OCI-LY1 (cell line): ENCODE data around the gene PTPRS.

ENCODE experiments used
- H2AFZ ChIP-seq: fragments of 200-600 bp; sonication (generic), shearing (Covaris generic); 2 replicates; pipeline ENCODE4 v1.6.0; 2014; ENCODE audit warnings: antibody characterized with exemption, mild to moderate bottlenecking, low read length
- H3F3A ChIP-seq: fragments of 200-600 bp; sonication (generic), shearing (Covaris generic); 2 replicates; pipeline ENCODE4 v1.6.0; 2014; ENCODE audit warnings: mild to moderate bottlenecking, antibody characterized with exemption, low read length, moderate library complexity; ENCODE audit not compliant: insufficient read depth
- H3K27ac ChIP-seq: fragments of 200-600 bp; sonication (generic); 2 replicates; pipeline ENCODE4 v1.5.1; 2014; ENCODE audit warnings: low read length, mixed run types, mild to moderate bottlenecking, low read depth; ENCODE audit not compliant: poor library complexity, severe bottlenecking
- H3K27me3 ChIP-seq: fragments of 200-600 bp; sonication (generic); 2 replicates; pipeline ENCODE4 v1.6.0; 2014; ENCODE audit warnings: antibody characterized with exemption, mild to moderate bottlenecking, low read length, moderate library complexity; ENCODE audit not compliant: insufficient read depth
- H3K36me3 ChIP-seq: fragments of 200-600 bp; sonication (generic); 2 replicates; pipeline ENCODE4 v1.6.1; 2014; ENCODE audit warnings: mild to moderate bottlenecking, antibody characterized with exemption, low read length, moderate library complexity, mixed read lengths; ENCODE audit not compliant: insufficient read depth
- H3K4me1 ChIP-seq: fragments of 200-600 bp; sonication (generic); 2 replicates; pipeline ENCODE4 v1.5.1; 2014; ENCODE audit warnings: mild to moderate bottlenecking, low read length, moderate library complexity; ENCODE audit not compliant: insufficient read depth, severe bottlenecking
- H3K4me2 ChIP-seq: fragments of 200-600 bp; sonication (generic), shearing (Covaris generic); 2 replicates; pipeline ENCODE4 v1.6.1; 2014; ENCODE audit warnings: low read length
- H3K4me3 ChIP-seq: fragments of 200-600 bp; sonication (generic); 2 replicates; pipeline ENCODE4 v1.5.1; 2014; ENCODE audit warnings: low read length, low read depth, mild to moderate bottlenecking, mixed read lengths; ENCODE audit not compliant: poor library complexity, severe bottlenecking
- H3K79me2 ChIP-seq: fragments of 200-600 bp; shearing (Covaris generic); 2 replicates; pipeline ENCODE4 v1.6.1; 2016; ENCODE audit warnings: mixed run types, low read length, mixed read lengths; ENCODE audit not compliant: insufficient read depth
- H3K9ac ChIP-seq: fragments of 200-600 bp; sonication (generic), shearing (Covaris generic); 2 replicates; pipeline ENCODE4 v1.6.1; 2014; ENCODE audit warnings: mild to moderate bottlenecking, low read length, mixed read lengths
- H3K9me2 ChIP-seq: fragments of 200-600 bp; sonication (generic), shearing (Covaris generic); 2 replicates; pipeline ENCODE4 v1.6.1; 2014; ENCODE audit warnings: low read depth, mild to moderate bottlenecking, low read length, mixed read lengths
- H3K9me3 ChIP-seq: fragments of 200-600 bp; shearing (Covaris generic); 2 replicates; pipeline ENCODE4 v1.6.1; 2014; ENCODE audit warnings: low read length, mixed read lengths
- H4K20me1 ChIP-seq: fragments of 200-600 bp; sonication (generic), shearing (Covaris generic); 2 replicates; pipeline ENCODE4 v1.6.0; 2016; ENCODE audit warnings: mild to moderate bottlenecking, low read length; ENCODE audit not compliant: insufficient read depth
- EZH2 ChIP-seq: fragments of 200-600 bp; sonication (generic), shearing (Covaris generic); IDR thresholded peaks from 2 replicates; pipeline ENCODE4 v1.8.0; 2017; ENCODE audit warnings: borderline replicate concordance, mixed run types, mild to moderate bottlenecking, antibody characterized with exemption, low read length, moderate library complexity, mixed read lengths
- TF ChIP-seq, protein P1 (sequence below): fragments of 200-600 bp; sonication (generic), shearing (Covaris generic); IDR thresholded peaks from 2 replicates; pipeline ENCODE4 v1.5.1; 2017; ENCODE audit warnings: mild to moderate bottlenecking, antibody characterized with exemption, low read length, moderate library complexity, mixed read lengths

PTPRS gene

DNA sequence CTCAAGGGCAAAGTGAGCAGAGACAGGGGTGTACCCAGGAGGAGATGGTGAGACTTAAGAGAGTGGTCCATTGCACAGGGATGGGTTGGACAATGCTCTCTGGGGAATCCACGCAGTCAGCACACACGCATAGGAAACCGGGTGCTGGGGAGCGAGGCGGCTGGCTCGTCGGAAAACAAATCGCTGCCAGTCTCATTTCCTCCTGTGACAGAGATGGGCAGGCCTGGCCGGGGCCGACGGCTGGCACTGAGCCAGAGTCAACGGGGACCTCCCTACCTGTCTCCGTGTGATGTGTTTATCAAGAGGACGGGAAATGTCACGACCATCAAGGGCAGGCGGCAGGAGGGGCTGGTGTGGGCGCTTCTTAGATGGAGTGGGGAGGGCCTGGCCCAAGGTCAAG lies 27.3 kb downstream of the PTPRS start:
- no peak for TF ChIP-seq EZH2
- TF ChIP-seq, protein P1, sequence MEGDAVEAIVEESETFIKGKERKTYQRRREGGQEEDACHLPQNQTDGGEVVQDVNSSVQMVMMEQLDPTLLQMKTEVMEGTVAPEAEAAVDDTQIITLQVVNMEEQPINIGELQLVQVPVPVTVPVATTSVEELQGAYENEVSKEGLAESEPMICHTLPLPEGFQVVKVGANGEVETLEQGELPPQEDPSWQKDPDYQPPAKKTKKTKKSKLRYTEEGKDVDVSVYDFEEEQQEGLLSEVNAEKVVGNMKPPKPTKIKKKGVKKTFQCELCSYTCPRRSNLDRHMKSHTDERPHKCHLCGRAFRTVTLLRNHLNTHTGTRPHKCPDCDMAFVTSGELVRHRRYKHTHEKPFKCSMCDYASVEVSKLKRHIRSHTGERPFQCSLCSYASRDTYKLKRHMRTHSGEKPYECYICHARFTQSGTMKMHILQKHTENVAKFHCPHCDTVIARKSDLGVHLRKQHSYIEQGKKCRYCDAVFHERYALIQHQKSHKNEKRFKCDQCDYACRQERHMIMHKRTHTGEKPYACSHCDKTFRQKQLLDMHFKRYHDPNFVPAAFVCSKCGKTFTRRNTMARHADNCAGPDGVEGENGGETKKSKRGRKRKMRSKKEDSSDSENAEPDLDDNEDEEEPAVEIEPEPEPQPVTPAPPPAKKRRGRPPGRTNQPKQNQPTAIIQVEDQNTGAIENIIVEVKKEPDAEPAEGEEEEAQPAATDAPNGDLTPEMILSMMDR: no peak
- no peaks in the 10 kb centered on the region for H3F3A ChIP-seq
- no peak overlapping the region for H3K9ac ChIP-seq
- no peaks in the 10 kb centered on the region for H3K9me2 ChIP-seq
- no peak overlapping the region for H3K27ac ChIP-seq
- no peak overlapping the region for H3K4me3 ChIP-seq
- H3K79me2 ChIP-seq: no peaks in the 10 kb centered on the region
- no peak overlapping the region for H3K4me2 ChIP-seq
- H3K4me1 ChIP-seq: no peaks in the 10 kb centered on the region
- peaks cover 10% of the 10 kb centered on the region; the same call in 1 of the 2 replicates for H3K27me3 ChIP-seq
- no peaks in the 10 kb centered on the region for H3K36me3 ChIP-seq
- no peaks in the 10 kb centered on the region for H3K9me3 ChIP-seq
- H2AFZ ChIP-seq: no peak overlapping the region
- no peaks in the 10 kb centered on the region for H4K20me1 ChIP-seq

DNA sequence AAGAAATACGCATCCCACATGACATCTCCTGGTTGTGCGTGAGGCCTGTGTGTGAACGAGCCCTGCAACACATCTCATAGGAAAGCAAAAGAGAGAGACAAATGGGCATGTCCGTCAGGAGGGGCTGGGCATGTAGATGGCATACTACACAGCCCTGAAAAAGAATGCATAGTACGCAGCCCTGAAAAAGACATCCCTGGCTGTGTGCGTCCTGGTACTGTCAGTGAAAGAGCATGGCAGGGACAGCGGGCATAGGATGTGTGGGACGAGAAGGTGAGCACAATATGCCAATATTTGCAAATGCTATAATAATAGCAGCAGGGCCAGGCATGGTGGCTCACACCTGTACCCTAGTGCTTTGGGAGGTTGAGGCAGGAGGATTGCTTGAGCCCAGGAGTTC lies 28.6 kb downstream of the PTPRS start:
- Histone ChIP-seq H3K79me2 (no peaks in the 10 kb centered on the region), H3K4me2 (no peak overlapping the region), H2AFZ (no peak overlapping the region), H3K9ac (no peak overlapping the region), H3K9me3 (no peaks in the 10 kb centered on the region), H3K36me3 (no peaks in the 10 kb centered on the region), H3K27ac (no peak overlapping the region), H3K27me3 (peaks cover 4% of the 10 kb centered on the region; the same call in 1 of the 2 replicates), H3K4me3 (no peak overlapping the region), H4K20me1 (no peaks in the 10 kb centered on the region), H3F3A (no peaks in the 10 kb centered on the region), H3K9me2 (no peaks in the 10 kb centered on the region), H3K4me1 (no peaks in the 10 kb centered on the region)
- TF ChIP-seq, protein P1: no peak
- TF ChIP-seq EZH2: no peak

DNA sequence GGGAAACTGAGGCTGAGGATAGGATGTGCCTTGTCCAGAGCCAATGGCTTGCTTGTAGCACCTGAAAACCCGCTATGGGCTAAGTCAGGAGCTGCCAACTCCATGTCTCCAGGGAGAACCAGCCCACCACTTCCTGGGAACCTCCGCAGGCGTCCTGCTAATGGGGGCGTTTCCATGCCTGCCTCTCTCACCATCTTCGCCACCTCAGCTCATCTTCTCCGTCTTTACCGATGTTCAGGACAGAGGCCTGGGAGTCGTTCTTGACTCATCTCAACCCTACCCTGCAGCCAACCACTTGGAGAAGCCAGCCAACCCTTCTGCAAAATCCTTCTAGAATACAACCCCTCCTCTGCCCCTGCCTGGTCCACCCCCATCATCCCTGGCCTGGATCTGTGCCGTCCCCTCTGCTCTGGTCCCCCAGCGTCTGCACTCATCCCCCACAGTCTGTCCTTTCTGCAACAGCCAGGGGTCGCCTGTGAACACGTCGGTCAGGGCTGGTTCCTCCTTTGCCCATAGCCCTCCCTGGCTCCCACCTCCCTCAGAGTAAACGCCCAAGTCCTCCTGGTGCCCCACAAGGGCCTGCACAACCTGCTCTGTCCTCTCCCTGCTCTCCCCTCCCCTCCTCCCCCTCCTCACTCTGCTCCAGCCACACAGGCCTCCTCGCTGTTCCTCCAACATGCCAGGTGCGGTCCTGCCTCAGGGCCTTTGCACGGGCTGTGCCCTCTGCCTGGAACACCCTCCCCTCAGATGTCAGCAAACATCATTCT lies 31.0 kb downstream of the PTPRS start:
- no peaks in the 10 kb centered on the region for H3K9me2 ChIP-seq
- H3K4me2 ChIP-seq: no peak overlapping the region
- H3F3A ChIP-seq: no peaks in the 10 kb centered on the region
- H3K36me3 ChIP-seq: no peaks in the 10 kb centered on the region
- H3K79me2 ChIP-seq: no peaks in the 10 kb centered on the region
- no peak overlapping the region for H3K27ac ChIP-seq
- no peaks in the 10 kb centered on the region for H3K4me1 ChIP-seq
- H3K9ac ChIP-seq: no peak overlapping the region
- no peaks in the 10 kb centered on the region for H4K20me1 ChIP-seq
- H3K9me3 ChIP-seq: no peaks in the 10 kb centered on the region
- no peak overlapping the region for H3K4me3 ChIP-seq
- H2AFZ ChIP-seq: no peak overlapping the region
- TF ChIP-seq EZH2: no peak
- TF ChIP-seq, protein P1: no peak
- no peaks in the 10 kb centered on the region for H3K27me3 ChIP-seq
